Colonic mucosa (tissue), 4 donors: ENCODE results near the gene FHOD1. TPM values are rescaled to one million over a fixed set of nuclear protein-coding genes. Genes with fewer than 3 reads are reported as not detected.

Source experiments
- DNase-seq: peaks from one replicate; pipeline ENCODE4 v3.0.0-alpha.2; 2020
- H3K27ac ChIP-seq: fragments of 200-600 bp; one replicate; pipeline ENCODE4 v1.8.0; 2021
- H3K27me3 ChIP-seq: fragments of 200-600 bp; one replicate; pipeline ENCODE4 v1.8.0; 2021
- H3K36me3 ChIP-seq: fragments of 200-600 bp; one replicate; pipeline ENCODE4 v1.8.0; 2021
- H3K4me1 ChIP-seq: fragments of 200-600 bp; one replicate; pipeline ENCODE4 v1.8.0; 2021; ENCODE audit warnings: mild to moderate bottlenecking
- H3K4me3 ChIP-seq: fragments of 200-600 bp; one replicate; pipeline ENCODE4 v1.8.0; 2021
- H3K9ac ChIP-seq, 2 donors: one replicate each; pipeline ENCODE4 v1.7.0; 2013; ENCODE audit warnings: control low read depth in 2 of 2, low read depth in 2 of 2, low read length in 2 of 2
- H3K9me3 ChIP-seq: fragments of 200-600 bp; one replicate; pipeline ENCODE4 v1.8.0; 2021
- intact Hi-C: fragments of 100-400 bp; cut with DNase I; formaldehyde crosslinking; loops from one replicate; pipeline ENCODE4 v1.14.1; 2022
- total RNA-seq, 2 donors: library from RNA; stranded (reverse); fragmentation: NEBNext Ultra II Directional in 1 of 2; extraction: Animal tissue kit (Norgen Biotek cat#: 25700) in 1 of 2; gene quantifications; one replicate each; pipeline ENCODE4 v1.2.1, GENCODE V29; 2021
- TF ChIP-seq, protein P1 (sequence below): fragments of 200-600 bp; IDR thresholded peaks from one replicate; pipeline ENCODE4 v1.8.0; 2022; ENCODE audit warnings: antibody characterized with exemption, mild to moderate bottlenecking
- donor health status: healthy.
- donor health status: DM: no; HTN: no; CAD: no.
- donor health status: DM: no; HTN: no; CAD: no.

FHOD1 gene
- total RNA-seq, 2 donors from 2014 or later: 21.6 to 47.2 TPM

DNA sequence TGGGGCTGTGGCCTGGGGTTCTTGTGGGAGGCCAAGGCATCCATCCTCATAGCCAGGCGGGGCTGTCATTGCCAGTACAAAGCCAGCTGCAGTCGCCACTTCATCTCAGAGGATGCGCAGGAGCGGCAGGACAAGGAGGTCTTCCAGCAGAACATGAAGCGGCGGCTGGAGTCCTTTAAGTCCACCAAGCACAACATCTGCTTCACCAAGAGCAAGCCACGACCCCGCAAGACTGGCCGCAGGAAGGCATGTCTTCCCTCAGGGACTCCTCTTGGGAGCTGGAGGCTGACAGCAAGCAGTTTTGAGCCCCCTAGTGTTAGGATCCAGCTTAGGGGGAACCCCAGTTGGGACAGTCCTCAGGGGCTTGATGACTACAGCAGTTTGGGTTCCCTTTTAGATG lies 17.0 kb upstream of the FHOD1 start:
- H3K9me3 ChIP-seq: no peaks in the 10 kb centered on the region
- TF ChIP-seq, protein P1, sequence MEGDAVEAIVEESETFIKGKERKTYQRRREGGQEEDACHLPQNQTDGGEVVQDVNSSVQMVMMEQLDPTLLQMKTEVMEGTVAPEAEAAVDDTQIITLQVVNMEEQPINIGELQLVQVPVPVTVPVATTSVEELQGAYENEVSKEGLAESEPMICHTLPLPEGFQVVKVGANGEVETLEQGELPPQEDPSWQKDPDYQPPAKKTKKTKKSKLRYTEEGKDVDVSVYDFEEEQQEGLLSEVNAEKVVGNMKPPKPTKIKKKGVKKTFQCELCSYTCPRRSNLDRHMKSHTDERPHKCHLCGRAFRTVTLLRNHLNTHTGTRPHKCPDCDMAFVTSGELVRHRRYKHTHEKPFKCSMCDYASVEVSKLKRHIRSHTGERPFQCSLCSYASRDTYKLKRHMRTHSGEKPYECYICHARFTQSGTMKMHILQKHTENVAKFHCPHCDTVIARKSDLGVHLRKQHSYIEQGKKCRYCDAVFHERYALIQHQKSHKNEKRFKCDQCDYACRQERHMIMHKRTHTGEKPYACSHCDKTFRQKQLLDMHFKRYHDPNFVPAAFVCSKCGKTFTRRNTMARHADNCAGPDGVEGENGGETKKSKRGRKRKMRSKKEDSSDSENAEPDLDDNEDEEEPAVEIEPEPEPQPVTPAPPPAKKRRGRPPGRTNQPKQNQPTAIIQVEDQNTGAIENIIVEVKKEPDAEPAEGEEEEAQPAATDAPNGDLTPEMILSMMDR: no peak
- H3K4me1 ChIP-seq: no peaks in the 10 kb centered on the region
- H3K4me3 ChIP-seq: no peak overlapping the region
- H3K36me3 ChIP-seq: no peaks in the 10 kb centered on the region
- no peak overlapping the region for H3K27ac ChIP-seq
- H3K9ac ChIP-seq: no peak overlapping the region
- DNase-seq: no peak
- intact Hi-C loops: no loop called here
- no peaks in the 10 kb centered on the region for H3K27me3 ChIP-seq

GRCh38 chr16:67263201-67263600 lies 15.9 kb upstream of the FHOD1 start:
- intact Hi-C loops: no loop called here
- no peaks in the 10 kb centered on the region for H3K4me1 ChIP-seq
- H3K9ac ChIP-seq: no peak overlapping the region
- no peak for DNase-seq
- TF ChIP-seq, protein P1: no peak
- no peaks in the 10 kb centered on the region for H3K9me3 ChIP-seq
- H3K27ac ChIP-seq: no peak overlapping the region
- H3K27me3 ChIP-seq: no peaks in the 10 kb centered on the region
- H3K36me3 ChIP-seq: no peaks in the 10 kb centered on the region
- H3K4me3 ChIP-seq: no peak overlapping the region

- H3K36me3 ChIP-seq: no peaks in the 10 kb centered on the region
- H3K4me3 ChIP-seq: no peak overlapping the region
- no peaks in the 10 kb centered on the region for H3K27me3 ChIP-seq
- TF ChIP-seq, protein P1: peak; percentile 49
- DNase-seq: peak; percentile 41
- intact Hi-C loops: no loop called here
- no peak overlapping the region for H3K9ac ChIP-seq
- H3K4me1 ChIP-seq: no peaks in the 10 kb centered on the region
- H3K9me3 ChIP-seq: no peaks in the 10 kb centered on the region
- no peak overlapping the region for H3K27ac ChIP-seq
These were observed 13.3 kb upstream of the FHOD1 start for GRCh38 chr16:67260426-67261063.

DNA sequence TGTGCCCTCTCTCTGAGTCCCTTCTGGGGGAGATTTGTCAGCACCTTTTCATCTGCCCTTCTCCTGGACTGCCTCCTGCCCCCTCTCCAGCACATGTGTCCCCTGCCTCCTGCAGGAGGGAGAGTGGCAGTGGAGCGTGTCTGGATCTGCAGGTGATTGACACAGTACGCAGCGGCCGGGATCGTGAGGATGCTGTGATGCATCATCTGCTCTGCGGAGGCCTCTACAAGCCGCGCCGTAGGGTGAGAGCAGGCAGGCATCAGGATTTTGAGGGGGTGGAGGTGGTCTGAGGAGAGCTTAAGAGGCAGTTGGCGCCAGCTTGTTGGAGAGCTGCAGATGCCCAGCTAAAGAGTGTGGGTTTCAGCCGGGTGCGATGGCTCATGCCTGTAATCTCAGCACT lies 12.4 kb upstream of the FHOD1 start:
- H3K4me1 ChIP-seq: no peaks in the 10 kb centered on the region
- H3K27ac ChIP-seq: no peak overlapping the region
- no peaks in the 10 kb centered on the region for H3K9me3 ChIP-seq
- H3K9ac ChIP-seq: no peak overlapping the region
- no peaks in the 10 kb centered on the region for H3K36me3 ChIP-seq
- H3K4me3 ChIP-seq: no peak overlapping the region
- intact Hi-C loops: no loop called here
- TF ChIP-seq, protein P1: no peak
- no peaks in the 10 kb centered on the region for H3K27me3 ChIP-seq
- no peak for DNase-seq

DNA sequence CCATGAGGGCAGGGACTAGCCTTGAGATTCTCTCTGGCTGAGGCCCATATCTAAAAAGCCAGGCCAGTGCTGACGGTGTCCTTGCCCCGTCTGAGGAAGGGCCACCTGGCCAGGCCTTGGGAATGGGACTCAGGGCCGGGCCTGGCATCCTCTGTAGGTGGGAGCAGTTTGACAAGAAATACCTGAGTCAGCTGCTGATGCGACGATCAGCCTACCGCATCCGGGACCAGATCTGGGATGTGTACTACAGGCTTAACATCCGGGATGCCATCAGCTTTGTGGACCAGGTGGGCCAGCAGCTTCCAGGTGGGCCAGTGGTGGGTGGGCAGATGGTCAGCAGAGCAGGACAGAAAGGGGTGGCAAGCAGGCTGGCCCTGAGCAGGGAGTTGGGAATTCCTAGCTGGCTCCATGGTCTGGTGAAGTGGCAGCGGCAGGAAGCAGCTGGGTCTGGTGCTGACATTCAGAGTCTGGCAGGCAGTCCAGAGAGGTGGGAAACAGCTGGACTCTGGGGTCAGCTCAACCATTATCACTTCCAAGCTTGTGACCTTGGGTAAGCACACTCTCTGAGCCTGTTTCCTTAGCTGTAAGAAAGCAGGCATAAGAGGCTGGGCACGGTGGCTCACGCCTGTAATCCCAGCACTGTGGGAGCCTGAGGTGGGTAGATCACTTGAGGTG lies 11.0 kb upstream of the FHOD1 start:
- no peaks in the 10 kb centered on the region for H3K9me3 ChIP-seq
- no peak overlapping the region for H3K4me3 ChIP-seq
- H3K27me3 ChIP-seq: no peaks in the 10 kb centered on the region
- intact Hi-C loops: no loop called here
- DNase-seq: no peak
- no peaks in the 10 kb centered on the region for H3K36me3 ChIP-seq
- TF ChIP-seq, protein P1: no peak
- no peak overlapping the region for H3K27ac ChIP-seq
- H3K4me1 ChIP-seq: no peaks in the 10 kb centered on the region
- no peak overlapping the region for H3K9ac ChIP-seq
